NCI-H1694 (cell line): Measurements from ENCODE around the gene OR9A2.

Source experiments
- DNase-seq: peaks from one replicate; lab custom pipeline; 2025; lab: John Stamatoyannopoulos, UW

The OR9A2 gene

GRCh38 chr7:143027032-143027431, at the start of gene OR9A2:
Gene OR9A2, minus strand, starts transcription at chr7:143027132. Its CDS starts 0 bp downstream, at chr7:143027132.
- no peak for DNase-seq

- DNase-seq, result no peak
Observed at GRCh38 chr7:143074141-143074540, 47.2 kb upstream of the OR9A2 start.

- no peak for DNase-seq
Observed at GRCh38 chr7:143073556-143073955, 46.6 kb upstream of the OR9A2 start.

GRCh38 chr7:143069912-143070500, 43.1 kb upstream of the OR9A2 start:
- no peak for DNase-seq

- no peak for DNase-seq
Observed at GRCh38 chr7:143068446-143068845, 41.5 kb upstream of the OR9A2 start.

GRCh38 chr7:143063741-143064140, 36.8 kb upstream of the OR9A2 start:
- no peak for DNase-seq

GRCh38 chr7:143055754-143056153, 28.8 kb upstream of the OR9A2 start:
- DNase-seq, result no peak

GRCh38 chr7:143054621-143055020, 27.7 kb upstream of the OR9A2 start:
- no peak for DNase-seq

- no peak for DNase-seq
Observed at GRCh38 chr7:143052041-143052440, 25.1 kb upstream of the OR9A2 start, which contains the start of gene OR6V1. Gene OR6V1, plus strand, starts transcription at chr7:143052341. Its CDS starts 0 bp downstream, at chr7:143052341.

GRCh38 chr7:143050931-143051330, 24.0 kb upstream of the OR9A2 start:
- no peak for DNase-seq

GRCh38 chr7:143049362-143049761, 22.4 kb upstream of the OR9A2 start:
- no peak for DNase-seq

- no peak for DNase-seq
Observed at GRCh38 chr7:143048827-143049226, 21.9 kb upstream of the OR9A2 start.

- no peak for DNase-seq
Observed at GRCh38 chr7:143047326-143047725, 20.4 kb upstream of the OR9A2 start.

- DNase-seq, result no peak
Observed at GRCh38 chr7:143046426-143046851, 19.5 kb upstream of the OR9A2 start.

GRCh38 chr7:143043391-143043790, 16.5 kb upstream of the OR9A2 start:
- DNase-seq, result no peak

- no peak for DNase-seq
Observed at GRCh38 chr7:143042790-143043271, 15.9 kb upstream of the OR9A2 start.

- no peak for DNase-seq
Observed at GRCh38 chr7:143042159-143042789, 15.3 kb upstream of the OR9A2 start.

- DNase-seq, result no peak
Observed at GRCh38 chr7:143041346-143041745, 14.4 kb upstream of the OR9A2 start.

- no peak for DNase-seq
Observed at GRCh38 chr7:143040209-143040715, 13.3 kb upstream of the OR9A2 start.

- DNase-seq, result no peak
Observed at GRCh38 chr7:143038635-143039034, 11.7 kb upstream of the OR9A2 start.

GRCh38 chr7:143027683-143028082, 751 bp upstream of the OR9A2 start:
- no peak for DNase-seq

GRCh38 chr7:143025371-143025770, 1.6 kb downstream of the OR9A2 start:
- DNase-seq, result no peak

GRCh38 chr7:143023047-143023446, 3.9 kb downstream of the OR9A2 start:
- DNase-seq, result no peak

GRCh38 chr7:143018931-143019330, 8.0 kb downstream of the OR9A2 start:
- DNase-seq, result no peak
